Neural progenitor cell (in vitro differentiated cells): Measurements from ENCODE around the gene RGCC.
A peak's percentile ranks its signal among the peaks of the same experiment; 100 is the strongest.

Experiments
- CTCF ChIP-seq: fragments of 200-600 bp; sonication (generic); IDR thresholded peaks from 2 replicates; pipeline ENCODE4 v1.5.1; 2017; ENCODE audit warnings: antibody characterized with exemption, mild to moderate bottlenecking
- EZH2 ChIP-seq: fragments of 200-600 bp; sonication (generic); IDR thresholded peaks from 2 replicates; pipeline ENCODE4 v1.6.1; 2017; ENCODE audit warnings: antibody characterized with exemption, mild to moderate bottlenecking, moderate library complexity
- EZH2phosphoT487 ChIP-seq: fragments of 200-600 bp; sonication (generic); IDR thresholded peaks from 2 replicates; pipeline ENCODE4 v1.6.1; 2017; ENCODE audit warnings: antibody characterized with exemption

GRCh38 chr13:41457589-41458186, 338 bp downstream of the RGCC start:
- TF ChIP-seq CTCF (no peak), EZH2phosphoT487 (peak; percentile 62), EZH2 (peak; percentile 38)
